Measurements from ENCODE around the gene TRAFD1. TPM values are rescaled to one million over a fixed set of nuclear protein-coding genes. Genes with fewer than 3 reads are reported as not detected.

TRAFD1 gene
- total RNA-seq, 1 experiment from 2014 or later = 63.9 TPM

DNA sequence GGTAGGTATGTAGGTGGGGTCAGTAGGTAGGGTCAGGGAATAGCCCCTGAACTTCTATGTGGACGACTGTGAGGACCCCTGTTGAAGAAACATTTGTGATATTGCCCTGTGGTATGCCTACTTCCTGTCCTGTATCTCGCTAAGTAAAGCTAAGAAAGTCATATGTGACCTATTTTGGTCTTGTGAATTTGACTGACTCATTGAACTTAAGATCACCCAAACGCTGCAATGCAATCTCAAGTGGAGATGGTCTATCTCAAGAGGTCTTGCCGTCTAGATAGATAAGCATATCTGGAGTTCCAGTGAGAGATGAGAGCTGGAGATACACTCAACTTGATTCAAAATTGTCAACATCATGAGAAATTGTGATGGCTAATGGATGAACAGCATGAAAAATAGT is 73.8 kb downstream of the TRAFD1 start:
- peaks cover 14% of the 10 kb centered on the region for H3K36me3 ChIP-seq
- no peaks in the 10 kb centered on the region; the same call in 1 of the 2 replicates for H3K27me3 ChIP-seq
- H3K9me3 ChIP-seq = no peaks in the 10 kb centered on the region
- DNase-seq = no peak
- H3K4me3 ChIP-seq = no peak overlapping the region

Other genes with a start within 250 kb of the TRAFD1 start
- gene TMEM116, start 112.4 kb upstream of the TRAFD1 start, total RNA-seq (2014; rRNA removed; shearing (Covaris generic); ENCODE audit: low replicate concordance) = 6.7 and 8.2 TPM in 2 replicates
- gene ERP29, start 112.1 kb upstream of the TRAFD1 start, total RNA-seq (2014; rRNA removed; shearing (Covaris generic); ENCODE audit: low replicate concordance) = 98.7 and 123 TPM in 2 replicates
- gene NAA25, start 16.8 kb upstream of the TRAFD1 start, total RNA-seq (2014; rRNA removed; shearing (Covaris generic); ENCODE audit: low replicate concordance) = 8.8 and 9.1 TPM in 2 replicates